Stimulated activated effector memory CD8-positive, alpha-beta T cell treated with anti-CD3 and anti-CD28 coated beads, Interleukin-12 subunit alpha, Interleukin-12 subunit beta, amount 100 ng/mL, for 72 hours (primary cell): ENCODE measurements around the gene ABHD17C.
A peak's percentile ranks its signal among the peaks of the same experiment; 100 is the strongest.

Source experiments
- ATAC-seq: fragments of 150-1000 bp; cut with Tn5 transposase; 2 replicates; pipeline ENCODE4 v1.10.0; 2021
- DNase-seq, 2 donors: peaks; one replicate each; pipeline ENCODE4 v3.0.0; 2021 to 2022; ENCODE audit warnings: low spot score in 2 of 2
- H3K27ac Mint-ChIP-seq: one replicate; pipeline ENCODE4 v1.8.0; 2022; ENCODE audit warnings: mild to moderate bottlenecking, mixed read lengths
- H3K36me3 Mint-ChIP-seq: one replicate; pipeline ENCODE4 v1.8.0; 2022; ENCODE audit warnings: mild to moderate bottlenecking, mixed read lengths
- H3K4me1 Mint-ChIP-seq: one replicate; pipeline ENCODE4 v1.8.0; 2022; ENCODE audit warnings: mixed read lengths
- H3K4me3 Mint-ChIP-seq: one replicate; pipeline ENCODE4 v1.8.0; 2022; ENCODE audit warnings: mild to moderate bottlenecking, mixed read lengths
- H3K9me3 Mint-ChIP-seq: one replicate; pipeline ENCODE4 v1.8.0; 2022; ENCODE audit warnings: mixed read lengths

Gene ABHD17C

DNA sequence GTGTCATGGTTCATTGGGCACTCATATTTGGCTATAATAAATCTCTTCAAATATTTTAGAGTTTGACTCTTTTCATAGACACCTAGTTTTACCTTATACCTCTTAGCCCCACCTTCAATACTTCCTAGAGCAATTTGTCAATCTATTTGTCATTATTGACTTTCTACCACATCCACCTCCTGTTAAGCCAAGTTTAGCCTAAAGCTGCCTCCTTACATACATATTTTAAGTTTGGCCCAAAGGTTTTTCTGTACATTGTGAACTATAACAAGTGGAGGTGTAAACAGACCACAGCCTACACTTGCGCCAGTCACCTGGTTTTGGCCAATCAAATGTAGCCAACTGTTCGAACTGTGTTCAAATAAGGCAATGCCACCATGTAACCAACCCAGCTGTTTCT, 18.1 kb upstream of the ABHD17C start:
- Mint-ChIP-seq H3K4me1 (peaks cover 6% of the 10 kb centered on the region), H3K9me3 (peaks cover 2% of the 10 kb centered on the region), H3K27ac (no peak overlapping the region), H3K4me3 (no peak overlapping the region), H3K36me3 (no peaks in the 10 kb centered on the region)
- DNase-seq = no peak
- no peak for ATAC-seq

- Mint-ChIP-seq H3K27ac (no peak overlapping the region), H3K4me1 (peaks cover 6% of the 10 kb centered on the region), H3K9me3 (peaks cover 8% of the 10 kb centered on the region), H3K36me3 (no peaks in the 10 kb centered on the region), H3K4me3 (no peak overlapping the region)
- DNase-seq (no peak), ATAC-seq (no peak)
Observed at GRCh38 chr15:80679167-80679803, 15.8 kb upstream of the ABHD17C start.

DNA sequence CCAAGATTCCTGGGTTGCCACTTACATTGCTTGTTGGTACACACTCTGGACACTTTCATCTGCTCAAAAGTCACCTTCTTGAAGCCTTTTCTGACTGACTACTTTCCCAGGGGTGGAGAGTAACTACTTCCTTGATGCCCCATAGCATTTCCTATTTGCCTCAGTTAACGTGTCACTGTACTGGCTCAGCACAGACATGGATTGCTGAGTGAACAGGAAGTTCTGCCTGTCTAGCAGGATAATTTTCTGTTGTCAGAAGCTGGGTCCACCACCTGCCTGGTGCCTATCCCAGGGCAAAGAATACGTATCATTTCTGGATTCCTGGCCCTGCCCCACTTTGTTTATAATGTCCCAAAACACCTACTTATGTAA, 15.3 kb upstream of the ABHD17C start:
- no peak overlapping the region for H3K27ac Mint-ChIP-seq
- no peak for ATAC-seq
- no peak overlapping the region for H3K4me3 Mint-ChIP-seq
- H3K4me1 Mint-ChIP-seq = peaks cover 6% of the 10 kb centered on the region
- H3K9me3 Mint-ChIP-seq = peaks cover 8% of the 10 kb centered on the region
- no peak for DNase-seq
- H3K36me3 Mint-ChIP-seq = no peaks in the 10 kb centered on the region

DNA sequence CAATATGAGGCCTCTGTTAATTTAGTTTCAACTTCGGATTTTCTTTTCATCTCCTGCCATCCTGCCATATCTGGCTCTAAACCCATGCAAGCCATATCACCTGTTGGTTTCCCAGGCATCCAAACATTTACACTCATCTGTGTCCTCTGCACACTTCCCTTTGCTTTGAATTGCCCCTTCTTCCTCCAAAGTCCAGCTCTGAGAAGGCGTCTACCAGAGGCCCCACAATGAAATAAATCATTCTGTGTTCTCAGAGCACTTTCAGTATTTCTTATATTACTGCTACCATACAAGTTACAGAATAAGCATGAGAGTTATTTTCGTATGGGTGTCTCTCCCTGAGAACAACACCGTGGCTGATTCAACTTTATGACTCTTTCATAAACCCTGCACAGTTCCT, 12.9 kb upstream of the ABHD17C start:
- Mint-ChIP-seq H3K4me3 (no peak overlapping the region), H3K9me3 (peaks cover 8% of the 10 kb centered on the region), H3K36me3 (no peaks in the 10 kb centered on the region), H3K27ac (no peak overlapping the region), H3K4me1 (peaks cover 6% of the 10 kb centered on the region)
- DNase-seq (no peak), ATAC-seq (no peak)

- Mint-ChIP-seq H3K4me1 (peaks cover under 1% of the 10 kb centered on the region), H3K9me3 (peaks cover 8% of the 10 kb centered on the region), H3K4me3 (no peak overlapping the region), H3K36me3 (no peaks in the 10 kb centered on the region), H3K27ac (no peak overlapping the region)
- ATAC-seq = no peak
- DNase-seq = no peak
Observed at GRCh38 chr15:80684697-80685096, 10.4 kb upstream of the ABHD17C start.

GRCh38 chr15:80685628-80686027, 9.5 kb upstream of the ABHD17C start:
- H3K27ac Mint-ChIP-seq = no peak overlapping the region
- DNase-seq (no peak), ATAC-seq (peak; percentile 60)
- H3K36me3 Mint-ChIP-seq = no peaks in the 10 kb centered on the region
- peaks cover 7% of the 10 kb centered on the region for H3K9me3 Mint-ChIP-seq
- H3K4me3 Mint-ChIP-seq = no peak overlapping the region
- no peaks in the 10 kb centered on the region for H3K4me1 Mint-ChIP-seq

DNA sequence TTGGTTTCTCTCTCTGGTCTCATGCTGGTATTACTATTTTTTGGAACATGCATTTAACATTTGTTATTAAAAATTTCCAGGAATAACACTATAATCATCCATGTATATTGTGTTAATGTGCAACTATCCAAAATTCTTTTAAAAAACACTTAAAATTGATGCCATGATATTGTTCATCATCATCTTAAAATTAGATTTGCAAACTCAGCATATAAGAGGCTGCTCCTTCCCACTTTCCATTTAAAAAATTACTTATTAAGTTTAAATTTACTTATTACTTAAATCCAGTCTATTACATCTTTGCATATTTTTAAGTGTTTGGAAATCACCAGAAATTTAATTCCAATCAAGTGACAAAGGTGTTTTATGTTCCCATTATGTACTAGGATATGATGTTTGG, 5.8 kb upstream of the ABHD17C start:
- Mint-ChIP-seq H3K4me1 (no peaks in the 10 kb centered on the region), H3K4me3 (no peak overlapping the region), H3K27ac (no peak overlapping the region), H3K36me3 (no peaks in the 10 kb centered on the region), H3K9me3 (peaks cover under 1% of the 10 kb centered on the region)
- ATAC-seq (no peak), DNase-seq (no peak)

- ATAC-seq = no peak
- H3K4me3 Mint-ChIP-seq = no peak overlapping the region
- H3K9me3 Mint-ChIP-seq = no peaks in the 10 kb centered on the region
- no peaks in the 10 kb centered on the region for H3K4me1 Mint-ChIP-seq
- H3K36me3 Mint-ChIP-seq = no peaks in the 10 kb centered on the region
- no peak for DNase-seq
- no peak overlapping the region for H3K27ac Mint-ChIP-seq
Observed at GRCh38 chr15:80689716-80690115, 5.4 kb upstream of the ABHD17C start.

DNA sequence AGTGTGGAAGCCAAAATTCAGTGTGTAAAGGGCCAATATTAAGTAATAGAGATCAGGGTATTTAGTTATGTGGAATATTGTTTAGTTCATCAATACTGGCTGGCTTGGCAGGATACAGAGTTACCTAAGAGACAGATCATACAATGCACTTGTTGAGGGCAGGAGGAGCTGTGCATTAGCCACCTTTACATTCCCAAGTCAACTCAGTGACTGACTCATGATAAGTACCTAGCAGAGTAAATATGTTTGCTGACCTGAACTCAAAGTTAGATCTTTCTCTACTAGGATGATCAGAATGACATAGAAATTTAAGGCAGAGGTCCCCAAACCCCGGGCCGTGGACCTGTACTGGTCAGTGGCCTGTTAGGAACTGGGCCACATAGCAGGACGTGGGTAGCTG, 3.5 kb upstream of the ABHD17C start:
- H3K36me3 Mint-ChIP-seq = no peaks in the 10 kb centered on the region
- no peak overlapping the region for H3K27ac Mint-ChIP-seq
- ATAC-seq (no peak), DNase-seq (no peak)
- no peaks in the 10 kb centered on the region for H3K9me3 Mint-ChIP-seq
- H3K4me3 Mint-ChIP-seq = no peak overlapping the region
- H3K4me1 Mint-ChIP-seq = peaks cover 6% of the 10 kb centered on the region

- Mint-ChIP-seq H3K4me3 (peak overlapping the region; percentile 80), H3K9me3 (no peaks in the 10 kb centered on the region), H3K27ac (peak overlapping the region; percentile 56), H3K4me1 (peaks cover 21% of the 10 kb centered on the region), H3K36me3 (no peaks in the 10 kb centered on the region)
- DNase-seq = no peak
- ATAC-seq = peak; percentile 43
Observed at GRCh38 chr15:80693682-80694610, 1.2 kb upstream of the ABHD17C start.

- Mint-ChIP-seq H3K36me3 (no peaks in the 10 kb centered on the region), H3K4me1 (peaks cover 25% of the 10 kb centered on the region), H3K9me3 (no peaks in the 10 kb centered on the region), H3K4me3 (peak overlapping the region; percentile 80), H3K27ac (peak overlapping the region; percentile 56)
- peak; percentile 44 for ATAC-seq
- peak; percentile 12 to 61 for DNase-seq
Observed at GRCh38 chr15:80694611-80695098, 455 bp upstream of the ABHD17C start.

GRCh38 chr15:80695911-80696661, 976 bp downstream of the ABHD17C start:
- Mint-ChIP-seq H3K27ac (peak overlapping the region; percentile 67), H3K36me3 (no peaks in the 10 kb centered on the region), H3K4me3 (peak overlapping the region; percentile 80), H3K4me1 (peaks cover 29% of the 10 kb centered on the region), H3K9me3 (no peaks in the 10 kb centered on the region)
- DNase-seq (peak; percentile 4 to 73), ATAC-seq (peak; percentile 14)

- peak overlapping the region; percentile 80 for H3K4me3 Mint-ChIP-seq
- H3K9me3 Mint-ChIP-seq = no peaks in the 10 kb centered on the region
- no peak for DNase-seq
- H3K36me3 Mint-ChIP-seq = no peaks in the 10 kb centered on the region
- peaks cover 29% of the 10 kb centered on the region for H3K4me1 Mint-ChIP-seq
- H3K27ac Mint-ChIP-seq = no peak overlapping the region
- no peak for ATAC-seq
Observed at GRCh38 chr15:80697075-80697685, 2.1 kb downstream of the ABHD17C start.

- Mint-ChIP-seq H3K36me3 (no peaks in the 10 kb centered on the region), H3K9me3 (no peaks in the 10 kb centered on the region), H3K4me1 (peaks cover 32% of the 10 kb centered on the region), H3K27ac (peak overlapping the region; percentile 20), H3K4me3 (no peak overlapping the region)
- ATAC-seq = no peak
- DNase-seq = no peak
Observed at GRCh38 chr15:80698676-80699075, 3.6 kb downstream of the ABHD17C start.

- no peaks in the 10 kb centered on the region for H3K36me3 Mint-ChIP-seq
- no peak for DNase-seq
- peaks cover 44% of the 10 kb centered on the region for H3K4me1 Mint-ChIP-seq
Observed at GRCh38 chr15:80699981-80700380, 4.9 kb downstream of the ABHD17C start.

More at GRCh38 chr15:80699981-80700380, 4.9 kb downstream of the ABHD17C start:
- Mint-ChIP-seq H3K27ac (no peak overlapping the region), H3K4me3 (no peak overlapping the region), H3K9me3 (no peaks in the 10 kb centered on the region)
- ATAC-seq = peak; percentile 22
